Neuronal stem cell (in vitro differentiated cells): ENCODE measurements around the gene FOXN3.

ENCODE experiments used
- DNase-seq: peaks from one replicate; pipeline ENCODE4 v3.0.0-alpha.2; 2013; ENCODE audit warnings: low spot score
- H2AFZ ChIP-seq: one replicate; pipeline ENCODE4 v1.6.1; 2013; ENCODE audit warnings: mild to moderate bottlenecking, low read length, inconsistent platforms
- H2AK5ac ChIP-seq: 2 replicates; pipeline ENCODE4 v1.6.1; 2013; ENCODE audit warnings: low read depth, mild to moderate bottlenecking, inconsistent platforms, low read length, moderate library complexity, mixed read lengths
- H2BK120ac ChIP-seq: 2 replicates; pipeline ENCODE4 v1.6.1; 2013; ENCODE audit warnings: low read depth, mild to moderate bottlenecking, inconsistent platforms, low read length, moderate library complexity, mixed read lengths
- H2BK12ac ChIP-seq: one replicate; pipeline ENCODE4 v1.6.1; 2013; ENCODE audit warnings: low read length, inconsistent platforms
- H2BK15ac ChIP-seq: 2 replicates; pipeline ENCODE4 v1.6.1; 2013; ENCODE audit warnings: mild to moderate bottlenecking, low read length, inconsistent platforms, mixed read lengths
- H2BK5ac ChIP-seq: one replicate; pipeline ENCODE4 v1.6.1; 2013; ENCODE audit warnings: inconsistent platforms, mild to moderate bottlenecking, low read length, moderate library complexity
- H3K14ac ChIP-seq: one replicate; pipeline ENCODE4 v1.6.1; 2013; ENCODE audit warnings: low read length, inconsistent platforms
- H3K18ac ChIP-seq: 2 replicates; pipeline ENCODE4 v1.6.1; 2013; ENCODE audit warnings: low read length, inconsistent platforms
- H3K23ac ChIP-seq: 2 replicates; pipeline ENCODE4 v1.6.1; 2013; ENCODE audit warnings: low read depth, mild to moderate bottlenecking, mixed read lengths, low read length, inconsistent platforms; ENCODE audit not compliant: poor library complexity
- H3K27ac ChIP-seq: replicated peaks from 3 replicates; pipeline ENCODE4 v1.5.1; 2013; ENCODE audit warnings: low read length, inconsistent platforms
- H3K27me3 ChIP-seq, 3 experiments: 2 replicates each; pipeline ENCODE4 v1.6.1; 2013; ENCODE audit warnings: low read length in 3 of 3, mild to moderate bottlenecking in 2 of 3, inconsistent platforms in 1 of 3, low read depth in 1 of 3, mixed read lengths in 1 of 3, moderate library complexity in 1 of 3; ENCODE audit not compliant: control insufficient read depth in 3 of 3, insufficient read depth in 3 of 3
- H3K36me3 ChIP-seq, 2 donors: replicated peaks in 1 of 2; 2 replicates each; pipeline ENCODE4 v1.6.1; 2013; ENCODE audit warnings: low read length in 2 of 2; ENCODE audit not compliant: control insufficient read depth in 2 of 2, insufficient read depth in 2 of 2
- H3K4ac ChIP-seq: 2 replicates; pipeline ENCODE4 v1.6.1; 2013; ENCODE audit warnings: inconsistent platforms, mild to moderate bottlenecking, low read length, moderate library complexity
- H3K4me1 ChIP-seq, 2 donors: 1 replicate in 1 of 2; 2 replicates in 1 of 2; pipeline ENCODE4 v1.6.1; 2013; ENCODE audit warnings: low read length in 2 of 2, low read depth in 1 of 2; ENCODE audit not compliant: control insufficient read depth in 2 of 2, insufficient read depth in 1 of 2
- H3K4me2 ChIP-seq: one replicate; pipeline ENCODE4 v1.6.1; 2013; ENCODE audit warnings: mild to moderate bottlenecking, low read length, inconsistent platforms; ENCODE audit not compliant: insufficient read depth, poor library complexity, severe bottlenecking
- H3K4me3 ChIP-seq, 2 donors: 2 replicates each; pipeline ENCODE4 v1.5.1; 2013; ENCODE audit warnings: low read length in 2 of 2, mild to moderate bottlenecking in 2 of 2, inconsistent platforms in 1 of 2, moderate library complexity in 1 of 2
- H3K79me1 ChIP-seq: one replicate; pipeline ENCODE4 v1.6.1; 2013; ENCODE audit warnings: low read depth, mild to moderate bottlenecking, inconsistent platforms, low read length, moderate library complexity
- H3K9ac ChIP-seq: one replicate; pipeline ENCODE4 v1.6.1; 2013; ENCODE audit warnings: mild to moderate bottlenecking, low read depth, low read length, inconsistent platforms; ENCODE audit not compliant: poor library complexity
- H3K9me3 ChIP-seq, 2 donors: replicated peaks in 1 of 2; 2 replicates each; pipeline versions ENCODE3 to v1.6.1; 2013; ENCODE audit warnings: low read length in 2 of 2, mild to moderate bottlenecking in 2 of 2, inconsistent platforms in 1 of 2, low read depth in 1 of 2, mixed read lengths in 1 of 2, moderate library complexity in 1 of 2; ENCODE audit not compliant: control insufficient read depth in 2 of 2, insufficient read depth in 1 of 2
- H4K8ac ChIP-seq: one replicate; pipeline ENCODE4 v1.6.1; 2013; ENCODE audit warnings: low read depth, mild to moderate bottlenecking, inconsistent platforms, low read length, moderate library complexity
- H4K91ac ChIP-seq: one replicate; pipeline ENCODE4 v1.6.1; 2013; ENCODE audit warnings: low read length, low read depth, mild to moderate bottlenecking, inconsistent platforms; ENCODE audit not compliant: poor library complexity
- WGBS, 2 donors: extraction: QIAGEN DNeasy Blood & Tissue Kit; methylation state at CpG; one replicate each; pipeline ENCODE4 v1.1.7; 2013; ENCODE audit warnings: missing lambda C conversion rate in 2 of 2, mixed read lengths in 1 of 2; ENCODE audit not compliant: insufficient read length in 2 of 2, insufficient replicate concordance in 1 of 2; ENCODE audit errors: extremely low coverage in 2 of 2; 5-methylcytosine and 5-hydroxymethylcytosine counted together

FOXN3 gene

GRCh38 chr14:89430391-89431236 lies 13.6 kb upstream of the FOXN3 start:
- Histone ChIP-seq H3K4me1 (peaks cover 14 to 26% of the 10 kb centered on the region in 2 donors), H2BK15ac (no peak overlapping the region), H4K91ac (no peak overlapping the region), H2BK5ac (no peak overlapping the region), H3K4me2 (no peak overlapping the region), H3K4me3 (no peak overlapping the region), H3K14ac (no peak overlapping the region), H3K79me1 (peaks cover 2% of the 10 kb centered on the region), H3K9me3 (no peaks in the 10 kb centered on the region), H3K36me3 (no peaks in the 10 kb centered on the region), H3K9ac (no peak overlapping the region), H4K8ac (no peak overlapping the region), H2AK5ac (no peak overlapping the region), H2BK12ac (no peak overlapping the region), H2BK120ac (no peak overlapping the region), H3K27me3 (no peaks in the 10 kb centered on the region), H3K23ac (no peak overlapping the region), H3K18ac (no peak overlapping the region), H3K27ac (no peak overlapping the region), H2AFZ (peak overlapping the region; percentile 74), H3K4ac (no peak overlapping the region)
- no peak for DNase-seq
- no CpG with 5 or more reads among the region's 9 CpGs for WGBS, 2 donors

DNA sequence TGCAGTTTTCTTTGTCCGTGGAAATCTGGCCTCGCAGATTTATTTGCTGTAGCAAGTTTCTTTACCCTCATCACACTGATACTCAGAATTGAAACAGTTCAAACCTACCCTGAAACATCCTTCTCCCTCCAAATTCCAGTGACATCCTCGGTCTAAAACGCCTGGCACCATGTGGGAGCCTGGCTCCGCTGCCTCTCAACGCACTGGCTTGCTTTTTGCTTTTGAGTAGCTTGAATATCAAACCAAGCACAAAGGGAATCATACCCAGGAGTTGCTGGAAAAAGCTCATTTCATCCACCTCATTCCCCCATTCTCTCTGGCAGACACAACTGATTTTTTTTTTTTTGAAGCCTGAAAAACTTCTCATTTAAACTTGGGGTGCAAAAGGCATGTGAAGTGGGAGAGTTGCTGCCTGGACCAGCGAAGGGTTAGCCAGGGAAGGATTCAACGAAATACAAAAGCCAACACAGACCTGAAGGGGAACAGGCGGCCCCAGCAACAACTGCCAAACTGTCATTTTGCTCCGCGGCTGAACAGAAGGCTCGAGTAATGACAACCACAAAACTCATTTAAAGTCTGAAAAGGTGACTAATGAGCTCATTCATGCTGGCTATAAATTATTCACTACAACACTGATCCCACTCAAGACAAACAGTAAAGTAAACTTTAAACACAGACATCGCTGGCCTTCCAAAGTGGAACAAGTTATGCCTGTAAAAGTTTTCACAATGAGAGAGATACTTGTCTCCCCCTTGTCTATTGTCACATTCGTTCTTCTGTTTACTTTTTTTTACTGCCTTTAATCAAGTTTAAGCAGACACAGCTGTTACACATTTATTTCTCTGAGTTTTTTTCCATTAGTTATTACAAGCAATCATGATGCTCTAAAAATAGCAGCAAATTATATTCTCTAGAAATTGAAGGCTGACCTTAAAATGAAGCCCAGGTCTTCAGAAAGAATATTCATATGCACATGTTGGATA lies 12.5 kb upstream of the FOXN3 start:
- Histone ChIP-seq H3K14ac (no peak overlapping the region), H3K9ac (no peak overlapping the region), H2AK5ac (no peak overlapping the region), H3K18ac (no peak overlapping the region), H3K36me3 (no peaks in the 10 kb centered on the region), H3K4ac (no peak overlapping the region), H3K79me1 (no peaks in the 10 kb centered on the region), H2BK15ac (no peak overlapping the region), H3K23ac (no peak overlapping the region), H2BK5ac (no peak overlapping the region), H3K4me3 (no peak overlapping the region), H2BK12ac (no peak overlapping the region), H2AFZ (peak overlapping the region; percentile 74), H3K27ac (no peak overlapping the region), H3K4me1 (peaks cover 14 to 26% of the 10 kb centered on the region in 2 donors), H4K91ac (no peak overlapping the region), H4K8ac (no peak overlapping the region), H3K9me3 (no peaks in the 10 kb centered on the region), H3K4me2 (no peak overlapping the region), H2BK120ac (no peak overlapping the region), H3K27me3 (no peaks in the 10 kb centered on the region)
- no peak for DNase-seq
- no CpG with 5 or more reads among the region's 14 CpGs for WGBS, 2 donors

- Histone ChIP-seq H4K91ac (no peak overlapping the region), H3K79me1 (no peaks in the 10 kb centered on the region), H3K4ac (no peak overlapping the region), H3K9me3 (no peaks in the 10 kb centered on the region), H2BK12ac (peak overlapping the region; percentile 91), H3K4me1 (peaks cover 14 to 31% of the 10 kb centered on the region in 2 donors), H3K27ac (no peak overlapping the region), H3K4me3 (peak overlapping the region in 1 of 2 donors; percentile 13), H3K9ac (no peak overlapping the region), H3K4me2 (no peak overlapping the region), H3K18ac (peak overlapping the region; percentile 88), H2BK120ac (no peak overlapping the region), H2BK15ac (peak overlapping the region; percentile 41), H3K14ac (no peak overlapping the region), H3K23ac (peak overlapping the region; percentile 30), H3K36me3 (no peaks in the 10 kb centered on the region), H2BK5ac (no peak overlapping the region), H4K8ac (no peak overlapping the region), H2AK5ac (peak overlapping the region; percentile 76), H2AFZ (peak overlapping the region; percentile 74), H3K27me3 (no peaks in the 10 kb centered on the region)
- no CpG with 5 or more reads among the region's 17 CpGs for WGBS, 2 donors
- DNase-seq: no peak
These were observed 11.6 kb upstream of the FOXN3 start for GRCh38 chr14:89428546-89429198.
